Measurements from ENCODE around the gene ZNF12. TPM values are rescaled to one million over a fixed set of nuclear protein-coding genes. Genes with fewer than 3 reads are reported as not detected.

ZNF12 gene
- total RNA-seq, 2 experiments from 2014 or later: 21.0 to 23.9 TPM

Other genes with a start within 250 kb of the ZNF12 start
- 10 to 100 TPM; 64.1 to 72.1 TPM for gene KDELR2, start 222.8 kb downstream of the ZNF12 start, total RNA-seq
- under 1 TPM; 0.15 to 0.28 TPM for gene GRID2IP, start 155.5 kb downstream of the ZNF12 start, total RNA-seq
- 10 to 100 TPM; 34.2 to 35.5 TPM for gene ZDHHC4, start 129.5 kb downstream of the ZNF12 start, total RNA-seq
- 10 to 100 TPM; 30.0 to 31.6 TPM for gene INTS15, start 116.9 kb downstream of the ZNF12 start, total RNA-seq
- gene ZNF853, start 91.3 kb downstream of the ZNF12 start, total RNA-seq: under 1 TPM; 0.18 to 0.23 TPM
- 10 to 100 TPM; 23.4 to 26.1 TPM for gene ZNF316, start 69.6 kb downstream of the ZNF12 start, total RNA-seq
- under 1 TPM in 1 of 2 experiments, not detected in 1; 0.43 TPM for gene RSPH10B2, start 47.2 kb upstream of the ZNF12 start, total RNA-seq
- gene CCZ1B, start 119.3 kb upstream of the ZNF12 start, total RNA-seq: 10 to 100 TPM; 80.5 to 89.4 TPM

Data from activated CD4-positive, alpha-beta memory T cell treated with anti-CD3 and anti-CD28 coated beads, Interleukin-2, amount 10 ng/mL, durations not matched to agents 7 days and 5 days (primary cell).